ENCODE measurements around the gene NOS1AP.

NOS1AP gene

DNA sequence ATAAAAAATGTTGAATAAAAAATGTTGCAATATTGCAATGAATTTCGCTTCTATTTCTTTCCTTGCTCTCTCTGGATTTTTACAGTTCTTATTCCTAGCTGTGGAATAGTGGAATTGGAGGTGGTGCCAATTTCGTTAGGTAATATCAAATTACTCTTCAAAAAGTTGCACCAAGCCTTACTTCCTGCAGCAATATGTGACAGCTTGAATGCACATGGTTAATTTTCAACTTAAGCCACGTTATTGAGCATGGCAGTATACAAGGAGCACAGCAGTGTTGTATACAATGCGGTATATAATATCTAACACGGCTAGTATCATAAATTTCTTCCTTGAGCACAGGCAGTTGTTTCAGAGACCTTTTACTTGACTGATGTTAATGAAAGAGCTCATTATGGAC lies 152.5 kb downstream of the NOS1AP start:
- TF ChIP-seq, protein P1, sequence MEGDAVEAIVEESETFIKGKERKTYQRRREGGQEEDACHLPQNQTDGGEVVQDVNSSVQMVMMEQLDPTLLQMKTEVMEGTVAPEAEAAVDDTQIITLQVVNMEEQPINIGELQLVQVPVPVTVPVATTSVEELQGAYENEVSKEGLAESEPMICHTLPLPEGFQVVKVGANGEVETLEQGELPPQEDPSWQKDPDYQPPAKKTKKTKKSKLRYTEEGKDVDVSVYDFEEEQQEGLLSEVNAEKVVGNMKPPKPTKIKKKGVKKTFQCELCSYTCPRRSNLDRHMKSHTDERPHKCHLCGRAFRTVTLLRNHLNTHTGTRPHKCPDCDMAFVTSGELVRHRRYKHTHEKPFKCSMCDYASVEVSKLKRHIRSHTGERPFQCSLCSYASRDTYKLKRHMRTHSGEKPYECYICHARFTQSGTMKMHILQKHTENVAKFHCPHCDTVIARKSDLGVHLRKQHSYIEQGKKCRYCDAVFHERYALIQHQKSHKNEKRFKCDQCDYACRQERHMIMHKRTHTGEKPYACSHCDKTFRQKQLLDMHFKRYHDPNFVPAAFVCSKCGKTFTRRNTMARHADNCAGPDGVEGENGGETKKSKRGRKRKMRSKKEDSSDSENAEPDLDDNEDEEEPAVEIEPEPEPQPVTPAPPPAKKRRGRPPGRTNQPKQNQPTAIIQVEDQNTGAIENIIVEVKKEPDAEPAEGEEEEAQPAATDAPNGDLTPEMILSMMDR (IDR thresholded peaks at IDR 0.05; ENCODE audit: insufficient read depth, low read depth, low read length, missing control alignments), result no peak
- DNase-seq (ENCODE audit: low read depth), result no peak
- no peak overlapping the region for H3K4me3 ChIP-seq (ENCODE audit: low read depth, low read length)

DNA sequence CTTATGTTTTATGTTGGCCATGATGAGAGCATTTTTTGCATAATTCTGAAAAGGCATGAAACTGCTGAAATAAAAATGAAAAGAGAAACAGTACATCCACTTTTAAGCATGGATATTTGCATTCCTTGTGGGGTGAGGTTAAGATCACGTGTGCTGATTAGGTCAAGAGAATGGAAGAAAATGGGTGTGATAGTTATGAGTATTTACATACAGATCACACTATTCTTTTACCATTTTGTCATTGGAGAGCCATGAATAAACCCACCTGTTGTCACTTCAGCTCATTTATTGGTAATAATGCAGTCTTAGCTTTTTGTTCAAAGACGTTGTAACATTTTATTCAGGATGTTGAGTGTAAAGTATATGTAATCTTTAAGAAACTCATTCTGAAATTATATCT lies 153.2 kb downstream of the NOS1AP start:
- TF ChIP-seq, protein P1 (IDR thresholded peaks at IDR 0.05; ENCODE audit: insufficient read depth, low read depth, low read length, missing control alignments), result no peak
- no peak for DNase-seq (ENCODE audit: low read depth)
- no peak overlapping the region for H3K4me3 ChIP-seq (ENCODE audit: low read depth, low read length)

DNA sequence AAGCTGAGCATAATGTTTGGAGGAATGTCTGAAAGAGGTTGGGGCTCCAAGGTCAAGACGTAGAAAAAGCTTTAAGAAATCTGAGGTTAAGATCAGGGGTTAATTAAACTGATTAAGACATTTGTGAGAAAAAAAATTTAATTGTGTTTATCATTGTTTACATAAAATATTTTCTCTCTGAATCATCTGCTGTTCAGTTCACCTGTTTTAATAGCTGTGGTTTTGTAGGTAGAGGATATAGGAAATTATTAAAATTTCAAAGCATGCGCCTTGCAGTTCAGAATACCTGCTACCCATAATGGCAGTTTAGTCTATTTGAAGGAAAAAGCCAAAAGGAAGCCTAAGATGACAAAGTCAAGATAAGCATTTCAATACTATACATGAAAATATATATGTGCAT lies 154.0 kb downstream of the NOS1AP start:
- DNase-seq (ENCODE audit: low read depth), result no peak
- TF ChIP-seq, protein P1 (IDR thresholded peaks at IDR 0.05; ENCODE audit: insufficient read depth, low read depth, low read length, missing control alignments), result no peak
- no peak overlapping the region for H3K4me3 ChIP-seq (ENCODE audit: low read depth, low read length)

DNA sequence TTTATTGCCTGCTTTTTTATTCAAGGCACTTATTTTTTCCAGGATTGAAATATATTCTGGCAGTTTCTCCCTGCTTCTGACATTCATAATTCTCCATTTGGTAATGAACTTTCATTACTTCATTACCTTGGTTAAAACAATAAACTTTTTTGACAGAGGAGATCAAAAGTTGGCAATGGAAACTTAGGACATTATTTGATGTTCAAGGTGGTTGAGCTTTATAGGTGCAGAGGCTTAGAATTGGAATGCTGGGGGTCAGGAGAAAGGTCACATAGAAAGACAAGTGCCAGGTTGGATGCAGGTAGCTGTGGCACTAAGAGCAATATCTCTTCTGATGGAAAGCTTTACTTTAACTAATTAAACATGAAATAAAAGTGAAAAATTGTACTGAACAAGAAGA lies 154.8 kb downstream of the NOS1AP start:
- no peak overlapping the region for H3K4me3 ChIP-seq (ENCODE audit: low read depth, low read length)
- TF ChIP-seq, protein P1 (IDR thresholded peaks at IDR 0.05; ENCODE audit: insufficient read depth, low read depth, low read length, missing control alignments), result no peak
- DNase-seq (ENCODE audit: low read depth), result no peak

DNA sequence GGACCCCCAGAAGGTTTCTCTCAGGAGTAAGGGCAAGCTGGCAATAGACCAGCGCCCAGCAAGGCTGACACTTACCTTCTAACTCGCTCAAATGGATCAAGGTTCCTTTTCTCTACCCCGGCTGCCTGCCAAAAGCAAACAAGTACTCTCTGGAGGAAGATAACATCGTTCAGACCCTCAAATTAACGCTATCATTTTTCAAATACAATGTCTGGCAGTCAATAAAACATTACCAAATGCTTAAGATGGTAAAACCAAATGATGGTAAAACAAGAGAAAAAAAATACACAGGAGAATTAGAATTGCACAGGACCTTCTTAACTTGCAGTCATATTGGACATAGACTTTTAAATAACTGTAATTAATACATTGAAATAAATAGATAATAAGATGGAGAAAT lies 159.1 kb downstream of the NOS1AP start:
- TF ChIP-seq, protein P1 (IDR thresholded peaks at IDR 0.05; ENCODE audit: insufficient read depth, low read depth, low read length, missing control alignments), result no peak
- no peak overlapping the region for H3K4me3 ChIP-seq (ENCODE audit: low read depth, low read length)
- DNase-seq (ENCODE audit: low read depth), result no peak

DNA sequence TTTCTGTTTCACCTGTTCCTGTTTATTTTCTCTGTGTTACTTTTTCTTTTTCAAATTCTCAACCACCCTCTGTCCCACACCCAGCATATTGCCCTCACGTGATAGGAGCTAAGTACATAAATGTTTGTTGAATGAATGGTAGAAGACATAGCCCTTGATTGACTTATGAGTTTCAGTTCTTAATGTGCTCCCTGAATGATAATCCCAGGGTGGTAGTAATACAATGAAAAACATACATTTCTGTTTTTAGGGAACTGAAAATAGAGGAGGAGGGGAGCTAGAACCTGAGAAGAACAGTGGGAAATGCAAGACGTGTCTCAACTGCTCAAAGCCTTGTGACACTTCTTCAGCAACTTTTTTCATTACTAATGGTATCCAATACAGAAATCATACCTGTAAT lies 160.1 kb downstream of the NOS1AP start:
- no peak for DNase-seq (ENCODE audit: low read depth)
- H3K4me3 ChIP-seq (ENCODE audit: low read depth, low read length), result no peak overlapping the region

DNA sequence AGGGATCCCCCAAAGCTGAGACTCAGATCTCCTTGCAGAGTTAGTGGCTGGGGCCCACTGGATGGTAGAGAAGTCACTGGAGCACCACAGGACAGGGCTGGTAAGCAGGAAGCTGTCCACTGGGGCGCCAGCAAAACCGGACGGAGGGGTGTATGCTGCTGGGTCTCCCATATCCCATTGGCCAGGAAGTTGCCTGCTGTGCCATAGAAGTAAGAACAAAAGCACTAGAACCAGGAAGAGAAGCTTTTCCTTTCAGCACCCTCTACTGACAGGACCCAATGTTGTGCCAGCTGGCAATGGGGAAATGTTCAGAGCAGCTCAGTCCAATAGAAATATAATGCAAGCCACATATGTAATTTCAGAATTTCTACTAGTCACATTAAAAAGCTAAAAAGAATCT lies 160.6 kb downstream of the NOS1AP start:
- DNase-seq (ENCODE audit: low read depth), result no peak
- H3K4me3 ChIP-seq (ENCODE audit: low read depth, low read length), result no peak overlapping the region
- TF ChIP-seq, protein P1 (IDR thresholded peaks at IDR 0.05; ENCODE audit: insufficient read depth, low read depth, low read length, missing control alignments), result no peak

More for the DNA sequence above, 160.1 kb downstream of the NOS1AP start:
- TF ChIP-seq, protein P1 (IDR thresholded peaks at IDR 0.05; ENCODE audit: insufficient read depth, low read depth, low read length, missing control alignments), result no peak

Measured in GM12865 (cell line).